Measurements from ENCODE around the gene PLIN4. TPM values are rescaled to one million over a fixed set of nuclear protein-coding genes. Genes with fewer than 3 reads are reported as not detected.

The PLIN4 gene
- total RNA-seq, 2 donors from 2014 or later: 0.33 to 0.66 TPM

- Histone ChIP-seq H3K27me3 (ENCODE audit: control insufficient read depth, insufficient read depth, low read length, poor library complexity, severe bottlenecking) (peaks cover 17% of the 10 kb centered on the region), H3K27ac (ENCODE audit: low read depth, low read length) (no peak within 1 kb of the TSS), H3K9me3 (ENCODE audit: control insufficient read depth, low read length) (no peaks in the 10 kb centered on the region), H3K4me3 (ENCODE audit: low read length) (peak within 1 kb of the TSS; percentile 53), H3K9ac (ENCODE audit: extremely low read depth, low read length, poor library complexity, severe bottlenecking) (no peak within 1 kb of the TSS), H3K36me3 (ENCODE audit: control insufficient read depth, insufficient read depth, low read length) (no peaks in the 10 kb centered on the region), H3K4me1 (ENCODE audit: control insufficient read depth, insufficient read depth, low read length) (peaks cover under 1% of the 10 kb centered on the region)
- H3K36me3 Mint-ChIP-seq (ENCODE audit: low read depth): no peaks in the 10 kb centered on the region
- TF ChIP-seq CTCF (conservative IDR thresholded peaks at IDR 0.05): peak; percentile 36
- peak; percentile 97 for DNase-seq
- peak within 1 kb of the TSS; percentile 49 for H3K4me3 Mint-ChIP-seq
- H3K27me3 Mint-ChIP-seq (ENCODE audit: insufficient read depth): peaks cover 23% of the 10 kb centered on the region
- peaks cover under 1% of the 10 kb centered on the region for H3K9me3 Mint-ChIP-seq
- no peak within 1 kb of the TSS for H3K27ac Mint-ChIP-seq
- WGBS, 2 experiments (ENCODE audit: insufficient coverage in 1 of 2, insufficient read length in 1 of 2): 13% methylated on average over 27 to 48 of the region's 49 CpGs
- H3K4me1 Mint-ChIP-seq: peaks cover 4% of the 10 kb centered on the region
Observed at GRCh38 chr19:4534836-4535658, 16.8 kb upstream of the PLIN4 start, which contains the start of gene PLIN5. Gene PLIN5, minus strand, starts transcription at chr19:4535224. Its CDS starts 1,150 bp downstream, at chr19:4534074.

GRCh38 chr19:4533835-4534424 lies 15.6 kb upstream of the PLIN4 start:
- 84 to 98% methylated on average over 5 to 9 of the region's 9 CpGs for WGBS, 2 experiments (ENCODE audit: insufficient coverage in 1 of 2, insufficient read length in 1 of 2)
- Mint-ChIP-seq H3K27ac (no peak overlapping the region), H3K4me3 (no peak overlapping the region)

GRCh38 chr19:4533334-4533733 lies 15.0 kb upstream of the PLIN4 start:
- H3K9ac ChIP-seq (ENCODE audit: extremely low read depth, low read length, poor library complexity, severe bottlenecking): no peak overlapping the region
- H3K4me3 Mint-ChIP-seq: no peak overlapping the region
- 84 to 92% methylated on average over 9 of the region's 9 CpGs for WGBS, 2 experiments (ENCODE audit: insufficient coverage in 1 of 2, insufficient read length in 1 of 2)
- peaks cover 23% of the 10 kb centered on the region for H3K27me3 Mint-ChIP-seq (ENCODE audit: insufficient read depth)
- DNase-seq: no peak
- H3K9me3 Mint-ChIP-seq: no peaks in the 10 kb centered on the region
- H3K4me1 Mint-ChIP-seq: no peaks in the 10 kb centered on the region
- no peaks in the 10 kb centered on the region for H3K9me3 ChIP-seq (ENCODE audit: control insufficient read depth, low read length)
- H3K4me1 ChIP-seq (ENCODE audit: control insufficient read depth, insufficient read depth, low read length): no peaks in the 10 kb centered on the region
- H3K27ac Mint-ChIP-seq: no peak overlapping the region
- no peak overlapping the region for H3K4me3 ChIP-seq (ENCODE audit: low read length)
- no peaks in the 10 kb centered on the region for H3K36me3 ChIP-seq (ENCODE audit: control insufficient read depth, insufficient read depth, low read length)
- TF ChIP-seq CTCF (conservative IDR thresholded peaks at IDR 0.05): no peak
- H3K27me3 ChIP-seq (ENCODE audit: control insufficient read depth, insufficient read depth, low read length, poor library complexity, severe bottlenecking): peaks cover 17% of the 10 kb centered on the region
- no peaks in the 10 kb centered on the region for H3K36me3 Mint-ChIP-seq (ENCODE audit: low read depth)
- no peak overlapping the region for H3K27ac ChIP-seq (ENCODE audit: low read depth, low read length)

More at GRCh38 chr19:4533835-4534424, 15.6 kb upstream of the PLIN4 start:
- H3K27ac ChIP-seq (ENCODE audit: low read depth, low read length): no peak overlapping the region
- no peak overlapping the region for H3K9ac ChIP-seq (ENCODE audit: extremely low read depth, low read length, poor library complexity, severe bottlenecking)
- Mint-ChIP-seq H3K9me3 (no peaks in the 10 kb centered on the region), H3K27me3 (ENCODE audit: insufficient read depth) (peaks cover 23% of the 10 kb centered on the region), H3K4me1 (no peaks in the 10 kb centered on the region), H3K36me3 (ENCODE audit: low read depth) (no peaks in the 10 kb centered on the region)
- DNase-seq: peak; percentile 49
- H3K36me3 ChIP-seq (ENCODE audit: control insufficient read depth, insufficient read depth, low read length): no peaks in the 10 kb centered on the region
- TF ChIP-seq CTCF (conservative IDR thresholded peaks at IDR 0.05): no peak
- no peaks in the 10 kb centered on the region for H3K4me1 ChIP-seq (ENCODE audit: control insufficient read depth, insufficient read depth, low read length)
- H3K9me3 ChIP-seq (ENCODE audit: control insufficient read depth, low read length): no peaks in the 10 kb centered on the region
- H3K27me3 ChIP-seq (ENCODE audit: control insufficient read depth, insufficient read depth, low read length, poor library complexity, severe bottlenecking): peaks cover 17% of the 10 kb centered on the region
- no peak overlapping the region for H3K4me3 ChIP-seq (ENCODE audit: low read length)

Data from endodermal cell (in vitro differentiated cells).